ENCODE data around the gene POP7.

POP7 gene

GRCh38 chr7:100678291-100678984, 27.5 kb upstream of the POP7 start:
- POLR2A ChIA-PET = interaction anchor here (0.8 to 1.5 kb wide), 3 partner anchors 25 to 92 kb away, joined by 3 to 5 read pairs (median 3); partner anchors contain the start of genes FBXO24, LRCH4 and POP7
- no peak for DNase-seq (ENCODE audit: extremely low spot score)
- TF ChIP-seq SUZ12 (IDR thresholded peaks at IDR 0.05) (no peak), TARDBP (IDR thresholded peaks at IDR 0.05) (no peak), ZNF384 (IDR thresholded peaks at IDR 0.05) (no peak), LEF1 (IDR thresholded peaks at IDR 0.05; ENCODE audit: borderline replicate concordance) (no peak), PKNOX1 (IDR thresholded peaks at IDR 0.05) (no peak), SP1 (IDR thresholded peaks at IDR 0.05) (no peak), ELF4 (IDR thresholded peaks at IDR 0.05) (no peak), HDGF (IDR thresholded peaks at IDR 0.05; ENCODE audit: borderline replicate concordance) (no peak), BHLHE40 (IDR thresholded peaks at IDR 0.05; ENCODE audit: borderline replicate concordance) (no peak)
- CTCF ChIA-PET = interaction anchor here (0.7 to 1.5 kb wide), 4 partner anchors 13 to 144 kb away, joined by 3 to 4 read pairs (median 3); no protein-coding TSS in a partner anchor

GRCh38 chr7:100679129-100679926, 26.6 kb upstream of the POP7 start:
- CTCF ChIA-PET = interaction anchor here (0.7 to 1.5 kb wide), 3 partner anchors 26 to 145 kb away, joined by 3 to 4 read pairs (median 3); no protein-coding TSS in a partner anchor
- POLR2A ChIA-PET = interaction anchor here (0.8 to 1.5 kb wide), 4 partner anchors 24 to 141 kb away, joined by 3 to 5 read pairs (median 3); partner anchors contain the start of genes AGFG2, FBXO24, LRCH4 and POP7
- TF ChIP-seq FOXK2 (IDR thresholded peaks at IDR 0.05) (no peak), TARDBP (IDR thresholded peaks at IDR 0.05) (no peak), SP1 (IDR thresholded peaks at IDR 0.05) (no peak), L3MBTL2 (conservative IDR thresholded peaks at IDR 0.05) (no peak), SUZ12 (IDR thresholded peaks at IDR 0.05) (no peak), LEF1 (IDR thresholded peaks at IDR 0.05; ENCODE audit: borderline replicate concordance) (no peak), HDGF (IDR thresholded peaks at IDR 0.05; ENCODE audit: borderline replicate concordance) (no peak), ZNF384 (IDR thresholded peaks at IDR 0.05) (no peak), ELF4 (IDR thresholded peaks at IDR 0.05) (no peak), FOXA1 (IDR thresholded peaks at IDR 0.05) (no peak), FOXM1 (IDR thresholded peaks at IDR 0.05; ENCODE audit: borderline replicate concordance) (no peak), ARNT (IDR thresholded peaks at IDR 0.05) (no peak), NFRKB (IDR thresholded peaks at IDR 0.05) (no peak), PKNOX1 (IDR thresholded peaks at IDR 0.05) (no peak), CTBP1 (IDR thresholded peaks at IDR 0.05; ENCODE audit: borderline replicate concordance) (no peak), BHLHE40 (IDR thresholded peaks at IDR 0.05; ENCODE audit: borderline replicate concordance) (no peak)
- DNase-seq (ENCODE audit: extremely low spot score) = no peak

- no peak for DNase-seq (ENCODE audit: extremely low spot score)
- POLR2A ChIA-PET = interaction anchor here (1.1 to 1.5 kb wide), 3 partner anchors 12 to 141 kb away, joined by 3 to 9 read pairs (median 6); partner anchors contain the start of genes AGFG2 and POP7
- CTCF ChIA-PET = interaction anchor here (1.2 kb wide), 1 partner anchor 12 kb away, joined by 3 read pairs; no protein-coding TSS in a partner anchor
- TF ChIP-seq L3MBTL2 (conservative IDR thresholded peaks at IDR 0.05) (no peak), NFRKB (IDR thresholded peaks at IDR 0.05) (no peak), FOXK2 (IDR thresholded peaks at IDR 0.05) (no peak), FOXA1 (IDR thresholded peaks at IDR 0.05) (no peak), ELF4 (IDR thresholded peaks at IDR 0.05) (no peak), TARDBP (IDR thresholded peaks at IDR 0.05) (no peak), PKNOX1 (IDR thresholded peaks at IDR 0.05) (no peak), LEF1 (IDR thresholded peaks at IDR 0.05; ENCODE audit: borderline replicate concordance) (no peak), SUZ12 (IDR thresholded peaks at IDR 0.05) (no peak), BHLHE40 (IDR thresholded peaks at IDR 0.05; ENCODE audit: borderline replicate concordance) (no peak), ARNT (IDR thresholded peaks at IDR 0.05) (no peak), SP1 (IDR thresholded peaks at IDR 0.05) (no peak), CTBP1 (IDR thresholded peaks at IDR 0.05; ENCODE audit: borderline replicate concordance) (no peak)
These were observed 25.9 kb upstream of the POP7 start for GRCh38 chr7:100679927-100680575.

- DNase-seq (ENCODE audit: extremely low spot score) = no peak
- TF ChIP-seq FOXA1 (IDR thresholded peaks at IDR 0.05) = no peak
- TF ChIP-seq ELF4 (IDR thresholded peaks at IDR 0.05) = no peak
- TF ChIP-seq FOXM1 (IDR thresholded peaks at IDR 0.05; ENCODE audit: borderline replicate concordance) = no peak
- TF ChIP-seq BHLHE40 (IDR thresholded peaks at IDR 0.05; ENCODE audit: borderline replicate concordance) = no peak
- TF ChIP-seq ZNF384 (IDR thresholded peaks at IDR 0.05) = no peak
- no peak for TF ChIP-seq HDGF (IDR thresholded peaks at IDR 0.05; ENCODE audit: borderline replicate concordance)
- no peak for TF ChIP-seq CTBP1 (IDR thresholded peaks at IDR 0.05; ENCODE audit: borderline replicate concordance)
- ChIA-PET CTCF (interaction anchor here (0.9 to 1.2 kb wide), 2 partner anchors 11 to 12 kb away, joined by 3 read pairs; no protein-coding TSS in a partner anchor), POLR2A (interaction anchor here (1.1 to 1.5 kb wide), 3 partner anchors 11 to 142 kb away, joined by 3 to 9 read pairs (median 6); partner anchors contain the start of genes AGFG2 and POP7)
These were observed 25.2 kb upstream of the POP7 start for GRCh38 chr7:100680576-100681271.
